ENCODE measurements around the gene TSN.
"Not testable (repeated sequence)": the region's sequence is repeated elsewhere in the genome, so short reads cannot be mapped to it uniquely, and the experiment has no call there.

Gene TSN

DNA sequence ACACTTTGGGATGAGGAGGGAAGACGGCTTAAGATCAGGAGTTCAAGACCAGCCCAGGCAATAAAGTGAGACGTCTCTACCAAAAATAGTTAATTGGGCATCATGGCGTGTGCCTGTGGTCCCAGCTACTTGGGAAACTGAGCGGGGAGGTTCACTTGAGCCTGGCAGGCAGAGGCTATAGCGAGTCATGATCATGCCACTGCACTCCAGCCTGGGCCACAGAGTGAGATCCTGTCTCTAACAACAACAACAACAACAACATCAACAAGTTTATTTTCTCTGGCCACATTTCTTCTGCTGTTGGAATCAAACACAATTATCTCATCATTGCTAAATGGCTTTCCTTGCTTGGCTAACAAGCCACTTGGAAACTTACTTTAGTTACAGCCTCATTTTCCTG, 32.1 kb upstream of the TSN start:
- DNase-seq (ENCODE audit: extremely low read depth, insufficient read length), result no peak
- H3K27me3 ChIP-seq (replicated peaks; ENCODE audit: control insufficient read depth, insufficient read depth, low read length), result no peaks in the 10 kb centered on the region
- no peak overlapping the region for H3K4me3 ChIP-seq (replicated peaks; ENCODE audit: low read depth, low read length)
- peaks cover 2% of the 10 kb centered on the region for H3K36me3 ChIP-seq (ENCODE audit: control insufficient read depth, insufficient read depth, low read length)
- no peak for TF ChIP-seq CTCF (IDR thresholded peaks at IDR 0.05; ENCODE audit: insufficient read depth, low read length, poor library complexity, severe bottlenecking)

DNA sequence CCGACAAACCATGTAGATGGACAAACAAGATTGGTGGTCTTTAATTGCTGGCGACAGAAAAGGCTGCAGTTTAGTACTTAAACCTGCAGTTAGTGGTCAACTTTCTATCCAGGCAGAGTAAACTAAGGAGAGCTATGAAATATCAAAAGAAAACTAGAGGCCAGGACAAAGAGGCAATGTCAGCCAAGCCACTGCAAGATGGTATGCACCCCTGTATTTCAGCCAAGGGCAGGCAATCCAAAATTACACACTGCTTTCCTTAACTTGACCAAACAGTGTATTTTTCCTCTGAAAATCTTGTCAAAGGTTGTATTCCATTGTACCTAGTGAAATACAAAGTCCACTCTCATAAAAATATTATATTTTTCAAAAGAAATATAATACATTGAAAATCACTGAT, 28.1 kb upstream of the TSN start:
- peaks cover 15% of the 10 kb centered on the region for H3K36me3 ChIP-seq (ENCODE audit: control insufficient read depth, insufficient read depth, low read length)
- H3K27me3 ChIP-seq (replicated peaks; ENCODE audit: control insufficient read depth, insufficient read depth, low read length), result no peaks in the 10 kb centered on the region
- no peak for TF ChIP-seq CTCF (IDR thresholded peaks at IDR 0.05; ENCODE audit: insufficient read depth, low read length, poor library complexity, severe bottlenecking)
- no peak for DNase-seq (ENCODE audit: extremely low read depth, insufficient read length)
- H3K4me3 ChIP-seq (replicated peaks; ENCODE audit: low read depth, low read length), result no peak overlapping the region

GRCh38 chr2:121727950-121728349, 27.5 kb upstream of the TSN start:
- TF ChIP-seq CTCF (IDR thresholded peaks at IDR 0.05; ENCODE audit: insufficient read depth, low read length, poor library complexity, severe bottlenecking), result no peak
- Histone ChIP-seq H3K36me3 (ENCODE audit: control insufficient read depth, insufficient read depth, low read length) (peaks cover 15% of the 10 kb centered on the region), H3K27me3 (replicated peaks; ENCODE audit: control insufficient read depth, insufficient read depth, low read length) (no peaks in the 10 kb centered on the region), H3K4me3 (replicated peaks; ENCODE audit: low read depth, low read length) (no peak overlapping the region)
- DNase-seq (ENCODE audit: extremely low read depth, insufficient read length), result no peak

DNA sequence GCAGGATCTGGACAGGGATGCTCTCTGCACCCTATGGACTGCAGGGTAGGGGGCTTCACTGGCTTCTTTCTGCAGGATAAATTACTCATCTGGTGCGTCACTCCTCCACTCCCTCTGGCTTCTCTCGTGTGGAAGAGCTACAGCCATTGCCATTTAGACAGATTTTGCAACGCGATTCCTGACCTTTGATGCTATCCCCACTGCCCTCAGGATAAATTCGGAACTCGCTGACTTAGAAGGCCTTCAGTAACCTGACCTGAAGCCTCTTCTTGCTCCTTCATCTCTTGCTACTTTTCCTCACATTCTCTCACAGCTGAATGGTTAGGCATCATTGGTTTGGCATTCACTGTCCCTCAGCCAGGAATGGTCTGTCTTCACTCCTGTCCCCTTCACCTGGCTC, 24.1 kb upstream of the TSN start:
- no peaks in the 10 kb centered on the region for H3K27me3 ChIP-seq (replicated peaks; ENCODE audit: control insufficient read depth, insufficient read depth, low read length)
- peaks cover 15% of the 10 kb centered on the region for H3K36me3 ChIP-seq (ENCODE audit: control insufficient read depth, insufficient read depth, low read length)
- no peak for DNase-seq (ENCODE audit: extremely low read depth, insufficient read length)
- no peak overlapping the region for H3K4me3 ChIP-seq (replicated peaks; ENCODE audit: low read depth, low read length)
- TF ChIP-seq CTCF (IDR thresholded peaks at IDR 0.05; ENCODE audit: insufficient read depth, low read length, poor library complexity, severe bottlenecking), result no peak

DNA sequence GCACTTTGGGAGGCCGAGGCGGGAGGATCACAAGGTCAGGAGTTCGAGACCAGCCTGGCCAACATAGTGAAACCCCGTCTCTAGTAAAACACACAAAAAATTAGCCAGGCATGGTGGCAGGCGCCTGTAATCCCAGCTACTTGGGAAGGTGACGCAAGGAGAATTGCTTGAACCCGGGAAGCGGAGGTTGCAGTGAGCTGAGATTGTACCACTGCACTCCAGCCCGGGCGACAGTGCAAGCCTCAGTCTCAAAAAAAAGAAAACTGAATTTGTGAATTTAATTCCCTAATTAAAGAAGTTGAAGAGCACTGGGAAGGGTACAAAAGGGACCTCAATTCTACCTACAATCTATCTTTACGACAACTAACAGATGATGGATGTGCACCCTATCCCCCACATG, 20.9 kb upstream of the TSN start:
- not testable (repeated sequence) for H3K36me3 ChIP-seq (ENCODE audit: control insufficient read depth, insufficient read depth, low read length); H3K27me3 ChIP-seq (replicated peaks; ENCODE audit: control insufficient read depth, insufficient read depth, low read length); H3K4me3 ChIP-seq (replicated peaks; ENCODE audit: low read depth, low read length); DNase-seq (ENCODE audit: extremely low read depth, insufficient read length)

DNA sequence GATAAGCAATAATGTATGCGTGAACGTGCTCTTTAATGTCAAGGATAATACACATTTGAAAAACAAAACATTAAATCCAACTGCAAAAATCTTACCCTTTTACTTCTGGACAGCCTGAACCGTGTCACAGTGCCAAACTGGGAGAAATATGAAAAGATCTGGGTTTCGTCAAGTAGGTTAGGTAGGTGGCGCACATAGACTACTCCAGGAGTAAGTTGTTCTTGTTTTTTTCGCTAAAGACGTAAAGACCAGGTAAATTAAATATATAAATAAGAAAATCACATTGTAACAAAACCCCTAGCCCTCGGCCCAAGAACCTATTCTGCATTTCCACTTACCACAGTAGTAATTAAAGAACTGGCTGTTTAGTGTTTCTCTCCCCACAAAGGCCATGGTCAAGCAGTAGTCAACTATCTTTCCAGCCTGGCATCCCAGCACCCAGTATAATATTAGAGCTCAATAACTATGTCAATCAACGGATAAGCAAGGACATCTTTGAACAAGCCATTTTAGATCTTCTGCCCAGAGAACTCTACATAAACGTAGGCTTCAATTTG, 19.9 kb upstream of the TSN start:
- Histone ChIP-seq H3K4me3 (replicated peaks; ENCODE audit: low read depth, low read length) (peak overlapping the region; percentile 98), H3K27me3 (replicated peaks; ENCODE audit: control insufficient read depth, insufficient read depth, low read length) (no peaks in the 10 kb centered on the region), H3K36me3 (ENCODE audit: control insufficient read depth, insufficient read depth, low read length) (peaks cover 9% of the 10 kb centered on the region)
- no peak for DNase-seq (ENCODE audit: extremely low read depth, insufficient read length)
- peak; percentile 21 for TF ChIP-seq CTCF (IDR thresholded peaks at IDR 0.05; ENCODE audit: insufficient read depth, low read length, poor library complexity, severe bottlenecking)

All from GM06990 (cell line).